Lower lobe of right lung (tissue), 2 donors: ENCODE data around the gene MRPS25. TPM values are rescaled to one million over a fixed set of nuclear protein-coding genes. Genes with fewer than 3 reads are reported as not detected.

Experiments used
- ATAC-seq, 2 donors: fragments of 200-7000 bp; cut with Tn5 transposase; one replicate each; pipeline ENCODE4 v1.9.1; 2020 to 2022; ENCODE audit warnings: mild to moderate bottlenecking in 2 of 2, moderate library complexity in 2 of 2
- DNase-seq: peaks from one replicate; pipeline ENCODE4 v3.0.0-alpha.2; 2020
- H3K27ac ChIP-seq: fragments of 200-600 bp; one replicate; pipeline ENCODE4 v1.8.0; 2022
- H3K27me3 ChIP-seq: fragments of 200-600 bp; one replicate; pipeline ENCODE4 v1.8.0; 2022; ENCODE audit warnings: low read depth
- H3K36me3 ChIP-seq: fragments of 200-600 bp; one replicate; pipeline ENCODE4 v1.8.0; 2022; ENCODE audit warnings: mild to moderate bottlenecking
- H3K4me1 ChIP-seq: fragments of 200-600 bp; one replicate; pipeline ENCODE4 v1.8.0; 2022
- H3K4me3 ChIP-seq: fragments of 200-600 bp; one replicate; pipeline ENCODE4 v1.8.0; 2022; ENCODE audit warnings: mild to moderate bottlenecking
- H3K9me3 ChIP-seq: fragments of 200-600 bp; one replicate; pipeline ENCODE4 v1.8.0; 2022
- CTCF ChIP-seq: fragments of 200-600 bp; IDR thresholded peaks from one replicate; pipeline ENCODE4 v1.8.0; 2022; ENCODE audit warnings: antibody characterized with exemption, mild to moderate bottlenecking
- intact Hi-C: fragments of 100-400 bp; cut with DNase I; formaldehyde crosslinking; loops from one replicate; pipeline ENCODE4 v1.11.0; 2022
- total RNA-seq: library from RNA; stranded (reverse); fragmentation: NEBNext Ultra II Directional; extraction: Animal tissue kit (Norgen Biotek cat#: 25700); gene quantifications from one replicate; pipeline ENCODE4 v1.2.1, GENCODE V29; 2021
- donor health status: DM: no; HTN: yes; CAD: no; lungs with severe emphysema.

The MRPS25 gene
- total RNA-seq, 1 donor from 2014 or later: 73.5 TPM

DNA sequence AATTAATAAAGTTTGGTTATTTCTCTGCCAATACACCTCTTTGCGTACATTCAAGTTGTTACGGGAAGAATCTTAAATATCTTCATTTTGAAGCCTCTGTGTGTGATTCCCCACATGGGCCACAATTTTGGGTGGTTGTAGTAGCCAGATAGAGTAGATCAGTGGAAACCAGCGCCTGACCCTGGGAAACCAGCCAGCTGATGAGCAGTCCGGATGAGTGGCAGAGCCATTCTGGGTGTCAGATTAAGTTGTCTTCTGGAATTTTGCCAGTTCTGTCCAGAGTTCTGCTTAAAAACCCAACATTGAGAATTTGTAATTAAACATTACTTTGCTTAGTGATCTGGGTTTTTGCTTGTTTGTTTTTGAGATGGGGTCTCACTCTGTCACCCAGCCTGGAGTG lies 49.7 kb downstream of the MRPS25 start:
- TF ChIP-seq CTCF: no peak
- H3K4me1 ChIP-seq: no peaks in the 10 kb centered on the region
- H3K4me3 ChIP-seq: no peak overlapping the region
- intact Hi-C loops: no loop called here
- H3K36me3 ChIP-seq: peaks cover 79% of the 10 kb centered on the region
- no peaks in the 10 kb centered on the region for H3K9me3 ChIP-seq
- DNase-seq (no peak), ATAC-seq (no peak)
- H3K27me3 ChIP-seq: no peaks in the 10 kb centered on the region
- H3K27ac ChIP-seq: no peak overlapping the region

DNA sequence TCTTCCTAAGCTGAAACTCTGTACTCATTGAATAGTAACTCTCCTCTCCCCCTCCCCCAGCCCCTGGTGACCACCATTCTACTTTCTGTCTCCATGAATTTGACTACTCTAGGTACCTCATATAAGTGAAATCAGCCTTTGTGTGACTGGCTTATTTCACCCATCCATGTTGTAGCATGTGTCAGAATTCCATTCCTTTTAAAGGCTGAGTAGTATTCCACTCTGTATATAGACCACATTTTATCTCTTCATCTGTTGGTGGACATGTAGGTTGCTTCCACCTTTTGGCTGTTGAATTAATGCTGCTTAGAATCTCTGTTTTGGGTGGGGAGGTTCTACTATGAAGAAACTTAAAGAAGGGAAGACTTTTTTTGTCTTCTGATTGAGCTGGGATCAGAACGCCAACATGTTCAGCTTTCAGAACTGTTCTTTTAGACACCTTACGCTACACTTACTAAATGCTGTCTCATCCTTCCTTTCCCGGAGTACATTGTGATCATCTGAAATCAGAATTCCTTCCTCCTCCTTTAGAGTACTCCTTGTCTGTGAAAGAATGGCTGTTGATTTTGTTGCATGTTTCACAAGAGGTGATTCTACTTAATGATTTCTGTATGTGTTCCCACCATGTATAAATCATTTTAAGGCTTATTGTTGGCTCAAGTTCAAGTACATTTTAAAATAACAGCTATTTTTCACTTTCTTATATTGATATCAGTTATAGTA lies 50.3 kb downstream of the MRPS25 start:
- Histone ChIP-seq H3K36me3 (peaks cover 77% of the 10 kb centered on the region), H3K4me3 (no peak overlapping the region), H3K4me1 (no peaks in the 10 kb centered on the region), H3K27me3 (no peaks in the 10 kb centered on the region), H3K27ac (no peak overlapping the region), H3K9me3 (no peaks in the 10 kb centered on the region)
- intact Hi-C loops: no loop called here
- ATAC-seq (no peak), DNase-seq (no peak)
- TF ChIP-seq CTCF: no peak

GRCh38 chr3:15011174-15011573 lies 53.9 kb downstream of the MRPS25 start:
- no peak for TF ChIP-seq CTCF
- no peak overlapping the region for H3K27ac ChIP-seq
- H3K36me3 ChIP-seq: peaks cover 65% of the 10 kb centered on the region
- H3K4me3 ChIP-seq: no peak overlapping the region
- DNase-seq (no peak), ATAC-seq (no peak)
- H3K27me3 ChIP-seq: no peaks in the 10 kb centered on the region
- no peaks in the 10 kb centered on the region for H3K9me3 ChIP-seq
- intact Hi-C loops: no loop called here
- peaks cover 5% of the 10 kb centered on the region for H3K4me1 ChIP-seq

DNA sequence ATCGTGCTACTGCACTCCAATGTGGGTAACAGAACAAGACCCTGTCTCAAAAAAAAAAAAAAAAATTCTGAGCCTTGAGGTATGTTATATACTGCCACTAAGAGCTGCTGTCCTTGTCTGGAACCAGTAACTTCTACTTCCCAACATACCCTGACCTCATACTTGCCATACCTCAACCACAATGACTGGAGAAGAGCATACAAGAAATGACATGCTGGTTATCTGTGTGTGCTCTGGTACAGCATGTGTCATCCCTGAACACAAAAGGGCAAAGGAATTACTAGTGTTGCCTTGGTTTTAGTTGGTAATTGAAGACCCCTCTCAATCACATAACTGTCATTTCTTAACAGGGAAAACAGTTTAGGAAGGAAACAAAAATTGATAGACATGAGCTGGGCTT lies 54.5 kb downstream of the MRPS25 start:
- no peak for DNase-seq
- no peak for ATAC-seq
- Histone ChIP-seq H3K4me1 (peaks cover 5% of the 10 kb centered on the region), H3K4me3 (no peak overlapping the region), H3K36me3 (peaks cover 65% of the 10 kb centered on the region), H3K9me3 (no peaks in the 10 kb centered on the region), H3K27ac (no peak overlapping the region), H3K27me3 (no peaks in the 10 kb centered on the region)
- no peak for TF ChIP-seq CTCF
- intact Hi-C loops: no loop called here

GRCh38 chr3:15009167-15009566 lies 55.9 kb downstream of the MRPS25 start:
- peaks cover 5% of the 10 kb centered on the region for H3K4me1 ChIP-seq
- no peak for ATAC-seq

More at GRCh38 chr3:15009167-15009566, 55.9 kb downstream of the MRPS25 start:
- no peaks in the 10 kb centered on the region for H3K9me3 ChIP-seq
- H3K4me3 ChIP-seq: no peak overlapping the region
- intact Hi-C loops: no loop called here
- no peak for TF ChIP-seq CTCF
- H3K27me3 ChIP-seq: no peaks in the 10 kb centered on the region
- peaks cover 65% of the 10 kb centered on the region for H3K36me3 ChIP-seq
- no peak for DNase-seq
- H3K27ac ChIP-seq: no peak overlapping the region
